GM12878 (cell line): ENCODE results near the gene CDC14A. TPM values are rescaled to one million over a fixed set of nuclear protein-coding genes. Genes with fewer than 3 reads are reported as not detected.

ENCODE experiments used
- ATAC-seq: fragments of 200-7000 bp; cut with Tn5 transposase; 3 replicates; pipeline ENCODE4 v1.9.1; 2020; ENCODE audit warnings: mild to moderate bottlenecking, moderate library complexity
- BruUV-seq: library from RNA; stranded (reverse); fragments of 400-500 nt; replicated peaks from 2 replicates; lab custom pipeline; 2021; lab: Mats Ljungman, UMichigan
- CTCF ChIA-PET: fragments of 300-600 bp; sonication (Branson Sonifier 250); formaldehyde crosslinking; extraction: SDS; loops from one replicate; lab custom pipeline; 2021; ENCODE audit warnings: inconsistent platforms; lab: Yijun Ruan, JAX
- POLR2A ChIA-PET: fragments of 350-600 bp; formaldehyde crosslinking; extraction: SDS; loops from one replicate; lab custom pipeline; 2021; ENCODE audit warnings: inconsistent platforms; lab: Charles Lee
- RAD21 ChIA-PET: fragments of 300-600 bp; sonication (Branson Sonifier 250); formaldehyde crosslinking; loops from one replicate; lab custom pipeline; 2023; ENCODE audit warnings: antibody characterized with exemption; ENCODE audit not compliant: unreplicated experiment; lab: Charles Lee
- SMC1A ChIA-PET: fragments of 300-600 bp; sonication (Branson Sonifier 250); formaldehyde crosslinking; loops from one replicate; lab custom pipeline; 2023; ENCODE audit not compliant: unreplicated experiment, uncharacterized antibody; lab: Charles Lee
- DNase-seq: peaks from one replicate; pipeline ENCODE4 v3.0.0-alpha.2; 2011; ENCODE audit warnings: low read depth, low spot score
- FAIRE-seq: peaks from 3 replicates; lab custom pipeline; 2011; peaks lifted over from hg19 to GRCh38; lab: Jason Lieb, UNC
- H2AFZ ChIP-seq: 2 replicates; pipeline ENCODE4 v1.6.0; 2011; ENCODE audit warnings: low read depth, low read length, control low read depth; ENCODE audit not compliant: control insufficient read depth
- H3K27ac ChIP-seq: 2 replicates; pipeline ENCODE4 v1.5.1; 2011; ENCODE audit warnings: control low read depth; ENCODE audit not compliant: control insufficient read depth, insufficient read depth
- H3K27me3 ChIP-seq, 2 experiments: replicated peaks in 1 of 2; 2 replicates each; pipeline versions ENCODE4 v1.6.0 to v1.6.1; 2011; ENCODE audit warnings: low read length in 1 of 2; ENCODE audit not compliant: control insufficient read depth in 2 of 2, insufficient read depth in 2 of 2
- H3K36me3 ChIP-seq, 2 experiments: 2 replicates each; pipeline ENCODE4 v1.5.1; 2011; ENCODE audit warnings: low read length in 1 of 2; ENCODE audit not compliant: control insufficient read depth in 2 of 2, insufficient read depth in 2 of 2
- H3K4me1 ChIP-seq: 2 replicates; pipeline ENCODE4 v1.6.1; 2011; ENCODE audit warnings: mild to moderate bottlenecking, low read length, moderate library complexity, mixed read lengths; ENCODE audit not compliant: control insufficient read depth, insufficient read depth
- H3K4me2 ChIP-seq: 2 replicates; pipeline ENCODE4 v1.6.0; 2011; ENCODE audit warnings: control low read depth; ENCODE audit not compliant: control insufficient read depth, insufficient read depth
- H3K4me3 ChIP-seq: fragments of 200-600 bp; sonication (generic); 2 replicates; pipeline ENCODE4 v1.5.1; 2016
- H3K79me2 ChIP-seq: 2 replicates; pipeline ENCODE4 v1.6.0; 2011; ENCODE audit warnings: low read length; ENCODE audit not compliant: control insufficient read depth, insufficient read depth
- H3K9ac ChIP-seq: 2 replicates; pipeline ENCODE4 v1.8.0; 2011; ENCODE audit warnings: low read length, control low read depth, mixed read lengths; ENCODE audit not compliant: control insufficient read depth, insufficient read depth
- H3K9me3 ChIP-seq: replicated peaks from 3 replicates; pipeline ENCODE4 v1.5.1; 2011; ENCODE audit warnings: mild to moderate bottlenecking, low read length; ENCODE audit not compliant: control insufficient read depth, insufficient read depth
- H4K20me1 ChIP-seq: 2 replicates; pipeline ENCODE4 v1.6.0; 2011; ENCODE audit not compliant: control insufficient read depth, insufficient read depth
- CBX3 ChIP-seq: fragments of 200-600 bp; sonication (generic); IDR thresholded peaks from 2 replicates; pipeline ENCODE4 v1.6.1; 2016; ENCODE audit warnings: low read depth, borderline replicate concordance
- DPF2 ChIP-seq: fragments of 450-650 bp; IDR thresholded peaks from 2 replicates; pipeline ENCODE4 v1.6.1; 2017; ENCODE audit warnings: mild to moderate bottlenecking
- EZH2 ChIP-seq: IDR thresholded peaks from 2 replicates; pipeline ENCODE4 v1.6.1; 2012; ENCODE audit warnings: low read depth, mild to moderate bottlenecking, control low read depth, inconsistent platforms, low read length, borderline replicate concordance; ENCODE audit not compliant: control insufficient read depth
- MXI1 ChIP-seq: fragments of 150-350 bp; IDR thresholded peaks from 2 replicates; pipeline ENCODE4 v1.6.1; 2011; ENCODE audit warnings: low read depth, mild to moderate bottlenecking, inconsistent platforms, low read length, improper control_type of control experiment
- MYC ChIP-seq: IDR thresholded peaks from 2 replicates; pipeline ENCODE4 v1.6.1; 2011; ENCODE audit warnings: mild to moderate bottlenecking, low read length, moderate library complexity, inconsistent platforms; ENCODE audit not compliant: insufficient read depth, insufficient replicate concordance, insufficient read length, severe bottlenecking
- POU2F2 ChIP-seq: IDR thresholded peaks from 3 replicates; pipeline ENCODE4 v1.6.1; 2011; ENCODE audit warnings: low read depth, mild to moderate bottlenecking, low read length, borderline replicate concordance
- TBL1XR1 ChIP-seq: IDR thresholded peaks from 2 replicates; pipeline ENCODE4 v1.6.1; 2012; ENCODE audit warnings: low read depth, low read length, improper control_type of control experiment
- WGBS: methylation state at CpG from one replicate; pipeline ENCODE4 v1.1.6; 2016; ENCODE audit warnings: low lambda C conversion rate; ENCODE audit not compliant: insufficient replicate concordance, insufficient coverage; ENCODE audit errors: missing lambda C conversion rate; 5-methylcytosine and 5-hydroxymethylcytosine counted together
- in situ Hi-C: fragments of 300-500 bp; cut with MboI; formaldehyde crosslinking; loops from 9 replicates; pipeline ENCODE4 v1.14.3; 2018; ENCODE audit warnings: mixed read lengths
- intact Hi-C: fragments of 100-400 bp; cut with micrococcal nuclease; formaldehyde crosslinking; loops from one replicate; pipeline ENCODE4 v1.14.2; 2022; ENCODE audit not compliant: unreplicated experiment
- polyA plus RNA-seq, 11 experiments: library from polyadenylated mRNA; depleted of rRNA in 4 of 11; unstranded in 6 of 11; stranded (reverse) in 5 of 11; fragments of >200 nt; fragmentation: Nextera tagmentation in 4 of 11; fragmentation: Illumina TruSeq in 1 of 11; extraction: Ambion mirVana in 4 of 11; extraction: Trizol in 1 of 11; gene quantifications; 1 replicate in 1 of 11; 2 replicates in 10 of 11; pipeline versions ENCODE4 v1.2.1 to v1.2.3, GENCODE V29; 2011 to 2016; ENCODE audit warnings: inconsistent platforms in 2 of 11, missing spikeins in 2 of 11, low read depth in 1 of 11
- total RNA-seq, 4 experiments: library from RNA; depleted of rRNA in 3 of 4; stranded (reverse); fragments of >200 nt in 3 of 4; fragmentation: Illumina TruSeq in 1 of 4; extraction: Trizol in 1 of 4; gene quantifications; 2 replicates each; pipeline versions ENCODE4 v1.2.1 to v1.2.3, GENCODE V29; 2013 to 2021
- TF ChIP-seq, protein P1 (sequence below): IDR thresholded peaks from 2 replicates; pipeline ENCODE4 v1.6.1; 2012; ENCODE audit warnings: low read length, inconsistent platforms
- TF ChIP-seq, protein P2 (sequence below): fragments of 450-650 bp; IDR thresholded peaks from 2 replicates; pipeline ENCODE4 v1.6.1; 2014; ENCODE audit warnings: mild to moderate bottlenecking
- TF ChIP-seq, protein P3 (sequence below): IDR thresholded peaks from 2 replicates; pipeline ENCODE4 v1.6.1; 2011; ENCODE audit warnings: borderline replicate concordance, low read depth, mild to moderate bottlenecking, moderate library complexity, low read length; ENCODE audit not compliant: insufficient read depth, poor library complexity, severe bottlenecking
- TF ChIP-seq, protein P4 (sequence below): fragments of 450-650 bp; IDR thresholded peaks from 2 replicates; pipeline ENCODE4 v1.6.1; 2018; ENCODE audit warnings: mild to moderate bottlenecking, low read depth, moderate library complexity; ENCODE audit not compliant: partially characterized antibody
- TF ChIP-seq, protein P5 (sequence below): fragments of 450-650 bp; IDR thresholded peaks from 2 replicates; pipeline ENCODE4 v1.6.1; 2016; ENCODE audit warnings: mild to moderate bottlenecking

Gene CDC14A
- total and polyA plus RNA-seq, 10 of the 15 experiments (the other 5 are each of a cell fraction or from before 2014, with no cell fraction given): 1.5 to 7.1 (median 5.5) TPM

DNA sequence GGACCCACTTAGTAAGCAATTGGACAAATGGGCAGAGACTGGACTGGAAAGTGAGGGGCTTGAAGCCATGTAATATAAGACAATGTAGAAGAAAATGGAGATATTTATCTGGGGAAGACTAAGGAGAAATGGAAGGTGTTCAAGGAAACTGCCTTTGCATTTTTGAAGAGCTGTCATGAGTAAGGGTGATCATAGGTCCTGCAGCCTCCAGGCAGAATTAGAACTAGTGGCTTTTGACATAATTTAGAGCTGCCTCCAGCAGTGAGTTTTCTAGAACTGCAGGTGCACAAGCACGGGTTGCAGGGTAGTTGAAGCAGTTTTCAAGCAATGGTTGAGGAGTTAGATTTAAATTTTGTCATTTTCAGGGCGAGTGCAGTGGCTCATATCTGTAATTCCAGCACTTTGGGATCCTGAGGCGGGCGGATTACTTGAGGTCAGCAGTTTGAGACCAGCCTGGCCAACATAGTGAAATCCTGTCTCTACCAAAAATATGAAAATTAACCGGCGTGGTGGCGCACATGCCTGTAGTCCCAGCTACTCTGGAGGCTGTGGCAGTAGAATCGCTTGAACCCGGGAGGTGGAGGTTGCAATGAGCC lies 3.7 kb upstream of the CDC14A start:
- H3K9ac ChIP-seq: no peak overlapping the region
- RAD21 ChIA-PET: interaction anchor here (0.6 to 1.0 kb wide), 2 partner anchors 10 to 105 kb away, joined by 3 read pairs; no protein-coding TSS in a partner anchor
- BruUV-seq: no TSS peak
- DNase-seq (no peak), FAIRE-seq (no peak), ATAC-seq (no peak)
- TF ChIP-seq, protein P1, sequence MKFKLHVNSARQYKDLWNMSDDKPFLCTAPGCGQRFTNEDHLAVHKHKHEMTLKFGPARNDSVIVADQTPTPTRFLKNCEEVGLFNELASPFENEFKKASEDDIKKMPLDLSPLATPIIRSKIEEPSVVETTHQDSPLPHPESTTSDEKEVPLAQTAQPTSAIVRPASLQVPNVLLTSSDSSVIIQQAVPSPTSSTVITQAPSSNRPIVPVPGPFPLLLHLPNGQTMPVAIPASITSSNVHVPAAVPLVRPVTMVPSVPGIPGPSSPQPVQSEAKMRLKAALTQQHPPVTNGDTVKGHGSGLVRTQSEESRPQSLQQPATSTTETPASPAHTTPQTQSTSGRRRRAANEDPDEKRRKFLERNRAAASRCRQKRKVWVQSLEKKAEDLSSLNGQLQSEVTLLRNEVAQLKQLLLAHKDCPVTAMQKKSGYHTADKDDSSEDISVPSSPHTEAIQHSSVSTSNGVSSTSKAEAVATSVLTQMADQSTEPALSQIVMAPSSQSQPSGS: no peak
- TF ChIP-seq TBL1XR1: no peak
- no peak for TF ChIP-seq MYC
- TF ChIP-seq DPF2: no peak
- TF ChIP-seq, protein P2, sequence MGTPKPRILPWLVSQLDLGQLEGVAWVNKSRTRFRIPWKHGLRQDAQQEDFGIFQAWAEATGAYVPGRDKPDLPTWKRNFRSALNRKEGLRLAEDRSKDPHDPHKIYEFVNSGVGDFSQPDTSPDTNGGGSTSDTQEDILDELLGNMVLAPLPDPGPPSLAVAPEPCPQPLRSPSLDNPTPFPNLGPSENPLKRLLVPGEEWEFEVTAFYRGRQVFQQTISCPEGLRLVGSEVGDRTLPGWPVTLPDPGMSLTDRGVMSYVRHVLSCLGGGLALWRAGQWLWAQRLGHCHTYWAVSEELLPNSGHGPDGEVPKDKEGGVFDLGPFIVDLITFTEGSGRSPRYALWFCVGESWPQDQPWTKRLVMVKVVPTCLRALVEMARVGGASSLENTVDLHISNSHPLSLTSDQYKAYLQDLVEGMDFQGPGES: no peak
- TF ChIP-seq EZH2: no peak
- TF ChIP-seq, protein P3, sequence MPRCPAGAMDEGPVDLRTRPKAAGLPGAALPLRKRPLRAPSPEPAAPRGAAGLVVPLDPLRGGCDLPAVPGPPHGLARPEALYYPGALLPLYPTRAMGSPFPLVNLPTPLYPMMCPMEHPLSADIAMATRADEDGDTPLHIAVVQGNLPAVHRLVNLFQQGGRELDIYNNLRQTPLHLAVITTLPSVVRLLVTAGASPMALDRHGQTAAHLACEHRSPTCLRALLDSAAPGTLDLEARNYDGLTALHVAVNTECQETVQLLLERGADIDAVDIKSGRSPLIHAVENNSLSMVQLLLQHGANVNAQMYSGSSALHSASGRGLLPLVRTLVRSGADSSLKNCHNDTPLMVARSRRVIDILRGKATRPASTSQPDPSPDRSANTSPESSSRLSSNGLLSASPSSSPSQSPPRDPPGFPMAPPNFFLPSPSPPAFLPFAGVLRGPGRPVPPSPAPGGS: no peak
- no peak for TF ChIP-seq POU2F2
- no peak for TF ChIP-seq CBX3
- TF ChIP-seq MXI1: no peak
- TF ChIP-seq, protein P4, sequence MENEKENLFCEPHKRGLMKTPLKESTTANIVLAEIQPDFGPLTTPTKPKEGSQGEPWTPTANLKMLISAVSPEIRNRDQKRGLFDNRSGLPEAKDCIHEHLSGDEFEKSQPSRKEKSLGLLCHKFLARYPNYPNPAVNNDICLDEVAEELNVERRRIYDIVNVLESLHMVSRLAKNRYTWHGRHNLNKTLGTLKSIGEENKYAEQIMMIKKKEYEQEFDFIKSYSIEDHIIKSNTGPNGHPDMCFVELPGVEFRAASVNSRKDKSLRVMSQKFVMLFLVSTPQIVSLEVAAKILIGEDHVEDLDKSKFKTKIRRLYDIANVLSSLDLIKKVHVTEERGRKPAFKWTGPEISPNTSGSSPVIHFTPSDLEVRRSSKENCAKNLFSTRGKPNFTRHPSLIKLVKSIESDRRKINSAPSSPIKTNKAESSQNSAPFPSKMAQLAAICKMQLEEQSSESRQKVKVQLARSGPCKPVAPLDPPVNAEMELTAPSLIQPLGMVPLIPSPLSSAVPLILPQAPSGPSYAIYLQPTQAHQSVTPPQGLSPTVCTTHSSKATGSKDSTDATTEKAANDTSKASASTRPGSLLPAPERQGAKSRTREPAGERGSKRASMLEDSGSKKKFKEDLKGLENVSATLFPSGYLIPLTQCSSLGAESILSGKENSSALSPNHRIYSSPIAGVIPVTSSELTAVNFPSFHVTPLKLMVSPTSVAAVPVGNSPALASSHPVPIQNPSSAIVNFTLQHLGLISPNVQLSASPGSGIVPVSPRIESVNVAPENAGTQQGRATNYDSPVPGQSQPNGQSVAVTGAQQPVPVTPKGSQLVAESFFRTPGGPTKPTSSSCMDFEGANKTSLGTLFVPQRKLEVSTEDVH: no peak
- TF ChIP-seq, protein P5, sequence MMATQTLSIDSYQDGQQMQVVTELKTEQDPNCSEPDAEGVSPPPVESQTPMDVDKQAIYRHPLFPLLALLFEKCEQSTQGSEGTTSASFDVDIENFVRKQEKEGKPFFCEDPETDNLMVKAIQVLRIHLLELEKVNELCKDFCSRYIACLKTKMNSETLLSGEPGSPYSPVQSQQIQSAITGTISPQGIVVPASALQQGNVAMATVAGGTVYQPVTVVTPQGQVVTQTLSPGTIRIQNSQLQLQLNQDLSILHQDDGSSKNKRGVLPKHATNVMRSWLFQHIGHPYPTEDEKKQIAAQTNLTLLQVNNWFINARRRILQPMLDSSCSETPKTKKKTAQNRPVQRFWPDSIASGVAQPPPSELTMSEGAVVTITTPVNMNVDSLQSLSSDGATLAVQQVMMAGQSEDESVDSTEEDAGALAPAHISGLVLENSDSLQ: no peak
- no peaks in the 10 kb centered on the region; the same call in 1 of the 2 replicates for H3K79me2 ChIP-seq
- no peak overlapping the region for H3K4me2 ChIP-seq
- CTCF ChIA-PET: interaction anchor here (0.6 kb wide), 1 partner anchor 80 kb away, joined by 5 read pairs; no protein-coding TSS in a partner anchor
- H4K20me1 ChIP-seq: no peaks in the 10 kb centered on the region
- H3K9me3 ChIP-seq: no peaks in the 10 kb centered on the region
- in situ Hi-C loops: no loop called here
- H3K36me3 ChIP-seq: no peaks in the 10 kb centered on the region
- H2AFZ ChIP-seq: no peak overlapping the region
- no peaks in the 10 kb centered on the region for H3K4me1 ChIP-seq
- no peak overlapping the region for H3K27ac ChIP-seq
- H3K27me3 ChIP-seq: no peaks in the 10 kb centered on the region
- 78% methylated on average over 9 of the region's 9 CpGs for WGBS
- intact Hi-C loops: no loop called here
- SMC1A ChIA-PET: interaction anchor here (0.7 to 1.5 kb wide), 4 partner anchors 11 to 520 kb away, joined by 3 to 4 read pairs (median 3); no protein-coding TSS in a partner anchor
- POLR2A ChIA-PET: interaction anchor here (0.6 kb wide), 2 partner anchors 35 to 376 kb away, joined by 3 read pairs; no protein-coding TSS in a partner anchor
- H3K4me3 ChIP-seq: no peak overlapping the region
